NCI-H2081 (cell line): ENCODE data around the gene H1-8.

Experiments
- DNase-seq, 2 experiments: peaks; one replicate each; lab custom pipeline; 2025; lab: John Stamatoyannopoulos, UW

The H1-8 gene

DNA sequence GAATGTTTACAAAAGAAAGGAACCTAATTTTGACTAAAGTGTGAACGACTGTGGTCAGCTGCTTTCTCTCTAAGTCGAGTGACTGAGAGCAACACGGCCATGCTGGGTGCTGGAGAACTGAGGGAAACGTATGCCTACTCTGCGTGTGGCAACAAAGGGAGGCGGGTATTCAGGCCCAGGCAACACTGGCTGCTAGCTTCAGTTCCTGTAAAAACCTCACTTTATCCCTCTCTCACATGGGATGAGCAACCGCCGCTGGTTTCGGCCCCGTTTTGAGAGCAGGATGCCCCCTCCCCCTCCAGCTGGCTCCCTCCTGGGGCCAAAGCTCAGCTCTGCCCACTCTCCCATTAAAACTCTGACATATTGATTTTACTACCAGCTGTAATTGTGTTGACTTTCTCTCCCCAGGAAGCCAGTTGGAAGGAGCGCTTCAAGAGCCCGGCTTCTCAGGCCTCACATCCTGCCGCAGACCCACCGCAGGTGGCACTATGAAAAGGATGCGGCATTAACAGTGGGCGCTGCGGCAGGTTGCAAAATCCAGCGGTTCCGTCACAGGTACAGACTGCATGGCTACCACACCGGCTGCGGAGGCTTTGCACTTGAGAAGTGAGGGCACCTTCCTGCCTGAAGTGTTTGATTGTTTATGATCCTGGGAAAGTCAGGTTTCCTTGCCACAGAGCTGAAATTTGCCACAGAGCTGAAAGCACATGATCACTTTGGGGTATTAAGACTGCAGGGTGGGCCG lies 50.8 kb downstream of the H1-8 start:
- DNase-seq: peak; percentile 97 to 99

DNA sequence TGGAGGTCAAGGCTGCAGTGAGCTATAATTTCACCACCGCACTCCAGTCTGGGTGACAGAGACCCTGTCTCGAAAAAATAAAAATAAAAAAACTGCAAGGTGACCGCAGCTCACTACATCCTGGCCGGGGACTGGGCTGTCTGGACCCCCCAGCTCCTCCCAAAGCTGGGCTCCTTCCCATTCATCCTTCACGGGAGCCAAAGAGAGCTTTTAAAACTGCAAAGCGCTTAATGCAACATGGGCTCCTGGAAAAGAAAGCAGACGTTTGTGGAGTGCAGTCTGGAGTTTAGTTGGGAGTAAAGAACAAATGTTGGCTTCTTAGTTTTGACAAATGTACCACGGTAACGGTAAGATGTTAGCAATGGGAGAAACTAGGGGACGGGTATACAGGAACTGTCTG lies 51.4 kb downstream of the H1-8 start:
- DNase-seq: no peak

DNA sequence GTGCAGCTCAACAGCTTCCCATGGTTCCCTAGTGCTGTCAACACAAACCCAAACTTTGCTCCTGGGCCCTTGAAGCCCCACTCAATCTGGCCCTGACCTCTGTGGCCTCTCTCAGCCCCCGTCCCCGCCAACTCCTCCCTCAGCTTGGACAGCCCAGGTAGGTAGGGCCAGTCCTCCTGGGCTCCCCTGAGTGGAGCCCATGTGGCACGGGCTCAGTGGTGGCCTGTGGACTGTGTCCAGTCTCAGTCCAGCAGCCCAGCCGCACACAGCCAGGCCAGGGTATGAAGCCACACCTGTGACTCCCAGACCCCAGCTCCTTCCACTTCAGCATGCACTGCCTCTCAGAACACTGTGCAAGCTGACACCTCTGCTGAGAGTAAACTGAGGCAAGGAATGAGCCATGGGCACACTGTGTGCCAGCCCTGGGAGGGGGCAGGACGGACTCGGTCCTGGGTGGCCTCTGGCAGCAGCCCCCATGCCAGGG lies 52.0 kb downstream of the H1-8 start:
- no peak for DNase-seq

DNA sequence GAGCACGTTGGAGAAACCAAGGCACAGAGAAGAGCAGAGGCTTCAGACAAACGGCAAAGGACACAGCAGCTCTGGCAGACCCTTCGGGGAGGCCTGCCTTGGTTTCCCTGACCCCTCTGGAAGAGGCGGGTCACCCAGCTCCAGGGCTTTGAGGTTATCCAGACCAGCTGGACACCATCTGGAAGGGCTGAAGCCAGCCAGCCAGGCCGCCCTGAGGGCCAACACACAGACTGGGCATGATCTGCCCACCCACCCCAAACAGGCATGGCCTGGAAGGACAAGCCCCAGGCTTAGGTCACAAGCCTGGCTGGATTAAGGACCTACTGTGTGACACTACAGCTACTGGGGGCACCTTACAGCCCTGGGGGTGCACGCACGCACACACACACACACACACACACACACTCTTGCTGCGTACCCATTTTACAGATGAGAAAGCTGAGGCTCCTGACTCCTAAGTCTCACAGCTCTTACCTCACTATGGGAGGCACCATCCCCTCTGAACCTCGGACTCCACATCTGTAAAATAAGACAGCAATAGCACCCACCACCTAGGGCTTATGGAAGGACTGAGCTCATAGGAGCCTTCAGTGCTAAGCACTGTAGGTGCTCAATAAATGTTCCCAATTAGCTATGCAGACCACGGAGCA lies 52.7 kb downstream of the H1-8 start:
- DNase-seq: no peak

DNA sequence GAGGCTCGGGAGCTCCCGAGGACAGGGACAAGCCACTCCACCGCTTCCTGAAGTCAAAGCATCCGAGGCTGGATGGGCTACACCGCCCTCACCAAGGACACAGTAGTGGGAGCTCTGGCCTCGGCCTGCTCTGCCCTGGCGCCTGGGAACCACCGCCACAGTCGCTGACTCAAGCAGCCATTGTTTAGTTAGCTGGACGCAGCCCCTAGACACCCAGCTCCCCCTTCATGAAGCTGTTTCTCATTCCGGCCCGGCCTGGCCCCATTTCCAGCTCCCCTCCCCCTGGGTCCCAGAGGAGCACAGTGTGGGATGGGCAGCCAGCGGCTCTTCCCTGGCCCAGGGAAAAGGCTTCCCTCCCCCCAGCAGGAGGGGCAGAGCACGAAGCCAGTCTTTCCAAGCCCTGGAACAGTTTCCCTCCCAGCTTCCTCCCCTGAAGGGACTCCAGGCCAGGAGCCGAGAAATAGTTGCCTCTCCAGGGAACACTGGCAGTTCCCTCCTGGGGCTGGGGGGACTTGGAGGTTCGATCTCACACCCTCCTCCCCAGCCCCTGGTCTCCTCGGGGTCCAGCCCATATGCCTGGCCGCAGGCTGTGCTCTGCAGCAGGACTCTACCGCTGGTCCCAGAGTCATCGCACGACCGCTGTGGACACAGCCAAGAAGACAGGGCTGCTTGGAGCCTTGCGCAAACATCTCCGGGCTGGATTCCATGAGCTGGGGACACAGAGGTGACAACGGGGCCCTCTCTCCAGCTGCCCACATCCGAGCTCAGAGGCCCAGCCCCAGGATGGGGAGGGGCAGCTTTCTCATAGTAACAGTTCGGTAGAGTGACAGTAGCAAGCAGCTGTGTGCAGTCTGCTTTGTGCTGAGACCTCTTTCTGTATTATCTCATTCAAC lies 53.5 kb downstream of the H1-8 start:
- peak in 1 of 2 experiments; percentile 48 for DNase-seq

DNA sequence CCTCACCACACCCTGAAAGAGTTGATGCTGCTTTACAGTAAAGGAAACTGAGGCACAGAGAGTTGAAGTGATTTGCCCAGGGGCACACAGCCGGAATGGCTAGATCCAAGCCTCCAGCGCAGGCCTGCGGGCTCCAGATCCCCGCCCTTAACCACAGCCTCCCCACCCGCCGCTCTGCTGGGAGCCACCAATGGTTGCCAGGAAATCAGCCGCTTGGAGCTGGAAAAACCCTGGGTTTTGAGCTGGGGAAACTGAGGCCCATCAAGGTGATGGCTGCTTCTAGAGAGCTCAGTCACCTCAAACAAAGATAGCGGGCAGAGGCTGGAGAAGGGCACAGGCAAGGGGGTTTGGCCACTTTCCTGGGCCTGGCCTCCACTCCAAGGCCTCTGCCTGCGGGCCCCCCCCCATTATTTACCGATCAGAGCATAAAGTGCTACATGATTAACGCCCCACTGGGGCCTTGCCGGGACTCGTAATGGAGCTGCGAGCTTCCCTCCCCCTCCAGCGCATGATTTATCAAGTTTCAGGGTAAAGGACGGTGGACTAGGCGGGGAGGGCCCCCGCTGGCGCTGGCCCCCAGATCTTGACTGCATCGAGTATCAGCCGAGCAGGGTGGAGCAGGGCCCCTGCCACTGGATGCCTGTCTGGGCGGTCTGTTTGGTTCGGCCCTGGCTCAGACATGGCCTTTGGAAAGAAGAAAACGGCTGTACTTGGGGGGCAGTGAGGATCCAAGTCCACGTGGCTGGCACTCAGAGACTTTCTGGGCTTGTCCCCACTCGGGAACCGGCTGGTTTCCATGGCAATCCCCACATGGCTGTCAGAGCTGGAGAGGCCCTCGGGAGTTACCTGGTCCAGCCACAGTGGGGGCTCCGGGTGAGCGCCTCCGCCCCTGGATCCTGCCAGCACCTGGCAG lies 54.4 kb downstream of the H1-8 start:
- peak; percentile 68 to 73 for DNase-seq

DNA sequence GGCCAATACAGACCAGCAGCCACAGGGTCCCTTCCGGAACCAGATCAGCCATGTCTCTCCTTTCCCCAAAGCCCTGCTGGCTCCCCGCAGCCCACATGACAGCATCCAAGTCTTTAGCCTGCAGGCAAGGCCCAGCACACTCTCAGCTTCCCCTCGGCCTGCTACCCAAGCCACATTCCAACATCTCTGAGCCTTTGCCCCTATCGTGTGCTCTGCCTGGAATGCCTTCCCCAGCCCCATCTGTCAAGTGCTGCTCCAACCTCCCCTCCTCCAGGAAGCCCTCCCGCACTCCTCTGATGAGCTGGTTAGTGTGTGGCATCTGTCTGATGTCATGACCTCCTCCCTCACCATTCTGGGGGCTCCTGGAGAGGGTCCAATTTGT lies 55.0 kb downstream of the H1-8 start:
- no peak for DNase-seq

DNA sequence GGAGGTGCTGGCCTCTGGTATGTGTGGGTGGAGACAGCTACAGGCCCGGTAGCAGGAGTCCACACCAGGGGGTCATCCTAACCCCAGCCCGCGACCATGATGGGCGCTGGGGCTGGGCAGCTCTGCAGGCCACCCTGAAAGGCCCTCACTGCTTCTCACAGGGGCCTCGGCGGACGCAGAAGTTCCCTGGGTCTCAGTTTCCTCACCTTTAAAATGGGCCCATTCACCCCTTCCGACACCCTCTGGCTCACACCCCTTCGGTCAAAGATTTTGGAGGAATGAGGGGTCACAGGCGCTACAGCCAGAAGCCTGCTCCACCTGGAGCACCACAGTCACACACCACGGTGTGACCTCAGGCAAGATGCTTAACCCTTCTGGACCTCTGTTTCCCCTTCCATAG lies 55.5 kb downstream of the H1-8 start:
- DNase-seq: no peak

DNA sequence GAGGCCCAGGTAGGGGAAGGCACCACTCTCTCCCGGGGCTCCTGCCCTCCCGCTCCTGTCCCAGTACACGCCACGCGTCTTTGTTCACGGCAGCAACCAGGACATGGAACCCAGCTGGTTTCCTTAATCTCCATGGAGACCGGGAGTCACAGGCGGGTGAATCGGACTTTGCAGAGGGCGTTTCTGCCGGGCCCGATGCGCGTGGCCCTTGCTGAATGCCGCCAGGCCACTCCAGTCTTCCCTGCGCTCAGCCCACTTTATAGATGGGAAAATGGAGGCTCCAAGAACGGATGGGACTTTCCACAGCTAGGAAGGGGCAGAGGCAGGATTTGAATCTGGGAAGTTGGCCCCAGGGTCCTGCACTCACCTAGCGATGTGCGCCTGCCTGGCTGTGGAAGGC lies 56.1 kb downstream of the H1-8 start:
- DNase-seq: no peak

DNA sequence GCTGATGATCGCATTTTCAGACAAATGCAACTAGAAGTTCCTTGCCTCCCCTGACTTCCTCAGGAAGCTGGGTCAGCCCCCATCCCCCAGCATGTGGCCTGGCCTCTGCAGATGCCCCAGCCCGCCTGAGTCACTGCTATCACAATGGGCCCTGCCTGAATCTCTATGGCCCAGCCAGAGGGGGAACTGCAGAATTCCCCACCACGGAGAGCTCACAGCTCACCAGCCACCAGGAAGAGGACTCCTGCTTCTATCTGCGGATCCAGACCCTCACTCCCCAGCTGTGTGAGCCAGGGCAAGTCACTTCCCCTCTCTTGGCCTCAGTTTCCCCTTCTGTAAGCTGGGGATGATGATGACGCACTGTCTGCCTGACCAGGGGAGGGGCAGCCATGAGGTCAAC lies 56.6 kb downstream of the H1-8 start:
- no peak for DNase-seq

DNA sequence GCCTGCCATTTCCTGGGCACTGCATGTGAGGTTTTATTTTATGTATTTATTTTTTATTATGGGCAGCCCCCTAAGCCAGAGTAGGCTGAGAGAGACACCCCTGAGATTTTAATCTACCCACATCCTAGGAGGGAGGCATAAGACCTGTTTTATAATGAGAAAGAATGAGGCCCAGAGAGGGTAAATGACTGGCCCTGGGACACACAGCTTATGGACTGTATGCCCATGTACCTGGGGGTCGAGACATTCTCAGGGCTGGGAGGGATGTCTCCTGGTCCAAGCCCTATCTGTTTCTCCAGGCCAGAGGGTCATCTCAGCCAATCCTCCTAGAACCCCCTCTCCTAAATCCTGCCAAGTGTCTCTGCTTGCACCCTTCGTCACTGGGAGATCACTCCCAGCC lies 57.4 kb downstream of the H1-8 start:
- no peak for DNase-seq
